ENCODE results near the gene EIPR1. TPM values are rescaled to one million over a fixed set of nuclear protein-coding genes. Genes with fewer than 3 reads are reported as not detected.

The EIPR1 gene
- total RNA-seq, 1 experiment from 2014 or later: 63.6 TPM

GRCh38 chr2:3270095-3270478 lies 107.5 kb downstream of the EIPR1 start:
- H3K4me1 ChIP-seq (replicated peaks): no peaks in the 10 kb centered on the region
- H3K36me3 ChIP-seq: no peaks in the 10 kb centered on the region
- no peak overlapping the region for H3K27ac ChIP-seq
- no peaks in the 10 kb centered on the region for H3K27me3 ChIP-seq (replicated peaks)
- DNase-seq (ENCODE audit: low read depth in 1 of 2, low spot score in 2 of 2): no peak
- H3K4me3 ChIP-seq: no peak overlapping the region
- no peaks in the 10 kb centered on the region; the same call in none of the 2 replicates for H3K9me3 ChIP-seq (replicated peaks)

- DNase-seq (ENCODE audit: low read depth in 1 of 2, low spot score in 2 of 2): no peak
- Histone ChIP-seq H3K27ac (no peak overlapping the region), H3K36me3 (no peaks in the 10 kb centered on the region), H3K4me1 (replicated peaks) (no peaks in the 10 kb centered on the region), H3K27me3 (replicated peaks) (no peaks in the 10 kb centered on the region), H3K9me3 (replicated peaks) (no peaks in the 10 kb centered on the region; the same call in none of the 2 replicates), H3K4me3 (no peak overlapping the region)
Measured at GRCh38 chr2:3269425-3270094, 108.1 kb downstream of the EIPR1 start.

- Histone ChIP-seq H3K9me3 (replicated peaks) (no peaks in the 10 kb centered on the region; the same call in 1 of the 2 replicates), H3K36me3 (no peaks in the 10 kb centered on the region), H3K4me3 (no peak overlapping the region), H3K4me1 (replicated peaks) (no peaks in the 10 kb centered on the region), H3K27me3 (replicated peaks) (no peaks in the 10 kb centered on the region), H3K27ac (no peak overlapping the region)
- DNase-seq (ENCODE audit: low read depth in 1 of 2, low spot score in 2 of 2): no peak
Measured at GRCh38 chr2:3268705-3269029, 109.0 kb downstream of the EIPR1 start.

GRCh38 chr2:3267869-3268704 lies 109.5 kb downstream of the EIPR1 start:
- Histone ChIP-seq H3K27me3 (replicated peaks) (no peaks in the 10 kb centered on the region), H3K9me3 (replicated peaks) (no peaks in the 10 kb centered on the region; the same call in 1 of the 2 replicates), H3K27ac (no peak overlapping the region), H3K4me3 (no peak overlapping the region), H3K36me3 (no peaks in the 10 kb centered on the region), H3K4me1 (replicated peaks) (no peaks in the 10 kb centered on the region)
- DNase-seq (ENCODE audit: low read depth in 1 of 2, low spot score in 2 of 2): no peak

GRCh38 chr2:3266925-3267867 lies 110.4 kb downstream of the EIPR1 start:
- Histone ChIP-seq H3K27me3 (replicated peaks) (no peaks in the 10 kb centered on the region), H3K9me3 (replicated peaks) (no peaks in the 10 kb centered on the region; the same call in 1 of the 2 replicates), H3K4me3 (no peak overlapping the region), H3K27ac (no peak overlapping the region), H3K4me1 (replicated peaks) (no peaks in the 10 kb centered on the region), H3K36me3 (no peaks in the 10 kb centered on the region)
- DNase-seq (ENCODE audit: low read depth in 1 of 2, low spot score in 2 of 2): no peak

GRCh38 chr2:3265981-3266924 lies 111.4 kb downstream of the EIPR1 start:
- H3K4me3 ChIP-seq: no peak overlapping the region
- no peak overlapping the region for H3K27ac ChIP-seq
- no peaks in the 10 kb centered on the region; the same call in 1 of the 2 replicates for H3K9me3 ChIP-seq (replicated peaks)
- H3K4me1 ChIP-seq (replicated peaks): no peaks in the 10 kb centered on the region
- no peak for DNase-seq (ENCODE audit: low read depth in 1 of 2, low spot score in 2 of 2)
- no peaks in the 10 kb centered on the region for H3K27me3 ChIP-seq (replicated peaks)
- no peaks in the 10 kb centered on the region for H3K36me3 ChIP-seq

- Histone ChIP-seq H3K9me3 (replicated peaks) (no peaks in the 10 kb centered on the region), H3K27me3 (replicated peaks) (no peaks in the 10 kb centered on the region), H3K27ac (no peak overlapping the region), H3K4me1 (replicated peaks) (no peaks in the 10 kb centered on the region), H3K4me3 (no peak overlapping the region), H3K36me3 (no peaks in the 10 kb centered on the region)
- no peak for DNase-seq (ENCODE audit: low read depth in 1 of 2, low spot score in 2 of 2)
Measured at GRCh38 chr2:3265471-3265870, 112.1 kb downstream of the EIPR1 start.

GRCh38 chr2:3264010-3264744 lies 113.4 kb downstream of the EIPR1 start:
- no peak overlapping the region for H3K27ac ChIP-seq
- no peaks in the 10 kb centered on the region for H3K4me1 ChIP-seq (replicated peaks)
- H3K9me3 ChIP-seq (replicated peaks): no peaks in the 10 kb centered on the region
- no peak overlapping the region for H3K4me3 ChIP-seq
- no peaks in the 10 kb centered on the region for H3K36me3 ChIP-seq
- no peaks in the 10 kb centered on the region for H3K27me3 ChIP-seq (replicated peaks)
- DNase-seq (ENCODE audit: low read depth in 1 of 2, low spot score in 2 of 2): no peak

GRCh38 chr2:3263487-3263886 lies 114.1 kb downstream of the EIPR1 start:
- Histone ChIP-seq H3K4me3 (no peak overlapping the region), H3K4me1 (replicated peaks) (no peaks in the 10 kb centered on the region)
- DNase-seq (ENCODE audit: low read depth in 1 of 2, low spot score in 2 of 2): no peak

GRCh38 chr2:3262437-3263388 lies 114.9 kb downstream of the EIPR1 start:
- no peak overlapping the region for H3K27ac ChIP-seq
- no peak for DNase-seq (ENCODE audit: low read depth in 1 of 2, low spot score in 2 of 2)
- H3K36me3 ChIP-seq: no peaks in the 10 kb centered on the region
- no peaks in the 10 kb centered on the region for H3K9me3 ChIP-seq (replicated peaks)
- no peaks in the 10 kb centered on the region for H3K27me3 ChIP-seq (replicated peaks)
- no peak overlapping the region for H3K4me3 ChIP-seq
- no peaks in the 10 kb centered on the region for H3K4me1 ChIP-seq (replicated peaks)

More at GRCh38 chr2:3263487-3263886, 114.1 kb downstream of the EIPR1 start:
- H3K27ac ChIP-seq: no peak overlapping the region
- H3K9me3 ChIP-seq (replicated peaks): no peaks in the 10 kb centered on the region
- no peaks in the 10 kb centered on the region for H3K36me3 ChIP-seq
- no peaks in the 10 kb centered on the region for H3K27me3 ChIP-seq (replicated peaks)

GRCh38 chr2:3261511-3261910 lies 116.1 kb downstream of the EIPR1 start:
- no peak for DNase-seq (ENCODE audit: low read depth in 1 of 2, low spot score in 2 of 2)
- H3K27me3 ChIP-seq (replicated peaks): no peaks in the 10 kb centered on the region
- no peak overlapping the region for H3K27ac ChIP-seq
- no peak overlapping the region for H3K4me3 ChIP-seq
- H3K4me1 ChIP-seq (replicated peaks): no peaks in the 10 kb centered on the region
- H3K9me3 ChIP-seq (replicated peaks): no peaks in the 10 kb centered on the region
- no peaks in the 10 kb centered on the region for H3K36me3 ChIP-seq
